ENCODE results near the gene PXDN.
A peak's percentile ranks its signal among the peaks of the same experiment; 100 is the strongest.
"Not testable (repeated sequence)": the region's sequence is repeated elsewhere in the genome, so short reads cannot be mapped to it uniquely, and the experiment has no call there.

PXDN gene

DNA sequence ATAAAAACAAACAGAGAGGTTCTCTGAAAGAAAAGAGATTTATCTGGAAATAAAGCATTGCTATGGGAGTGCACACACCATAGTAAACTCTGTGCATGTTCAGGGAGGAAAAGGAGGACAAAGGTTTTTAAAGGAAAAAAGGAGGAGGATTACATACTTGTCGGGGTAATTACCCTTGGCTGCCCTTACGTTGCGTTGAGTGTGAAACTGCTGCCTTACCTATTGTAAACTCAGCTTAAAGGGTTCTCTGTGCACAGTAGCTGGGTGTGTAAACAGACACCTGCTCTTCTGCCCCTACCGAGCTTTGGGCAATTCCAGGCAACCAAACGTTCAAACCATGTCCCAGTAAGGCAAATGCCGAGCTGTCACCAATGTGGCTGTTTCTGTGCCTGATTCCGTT, 29.6 kb upstream of the PXDN start:
- DNase-seq, result no peak

DNA sequence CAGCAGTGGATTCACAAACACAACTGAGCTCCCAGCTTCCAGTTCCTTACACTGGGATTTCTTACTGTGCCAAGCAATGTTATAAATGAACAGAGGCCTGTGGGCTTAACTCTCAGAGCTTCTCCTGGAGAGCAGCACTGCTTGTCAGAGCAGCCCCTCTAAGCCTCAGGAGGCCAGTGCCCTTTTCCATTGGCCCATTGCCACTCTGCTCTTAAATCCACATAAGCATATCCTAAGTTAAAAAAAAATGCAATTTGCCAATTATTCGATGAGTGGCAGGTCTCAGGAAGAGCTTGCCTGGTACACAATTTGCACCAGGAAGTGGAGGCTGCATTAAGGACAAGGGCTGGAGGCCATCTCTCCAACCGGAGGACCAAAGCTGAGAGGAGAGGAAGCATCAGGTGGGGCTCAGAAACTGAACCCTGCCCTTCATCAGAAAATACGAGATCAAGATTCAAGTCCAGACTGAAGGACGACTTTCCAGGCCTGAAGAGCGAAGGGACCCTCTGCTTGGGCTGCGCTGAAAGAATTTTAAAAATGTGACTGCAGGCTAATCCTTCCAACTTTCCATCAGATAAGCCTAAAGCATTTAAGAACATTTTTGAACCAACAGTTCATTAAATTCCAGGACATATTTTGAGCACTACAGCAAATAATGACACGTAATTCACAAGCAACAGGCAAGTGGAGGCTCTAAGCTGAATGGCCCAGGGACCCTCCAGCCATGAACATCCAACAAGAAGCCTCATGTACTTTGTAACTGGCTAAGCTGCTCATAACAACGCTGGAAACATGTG, 28.4 kb upstream of the PXDN start:
- DNase-seq, result no peak

DNA sequence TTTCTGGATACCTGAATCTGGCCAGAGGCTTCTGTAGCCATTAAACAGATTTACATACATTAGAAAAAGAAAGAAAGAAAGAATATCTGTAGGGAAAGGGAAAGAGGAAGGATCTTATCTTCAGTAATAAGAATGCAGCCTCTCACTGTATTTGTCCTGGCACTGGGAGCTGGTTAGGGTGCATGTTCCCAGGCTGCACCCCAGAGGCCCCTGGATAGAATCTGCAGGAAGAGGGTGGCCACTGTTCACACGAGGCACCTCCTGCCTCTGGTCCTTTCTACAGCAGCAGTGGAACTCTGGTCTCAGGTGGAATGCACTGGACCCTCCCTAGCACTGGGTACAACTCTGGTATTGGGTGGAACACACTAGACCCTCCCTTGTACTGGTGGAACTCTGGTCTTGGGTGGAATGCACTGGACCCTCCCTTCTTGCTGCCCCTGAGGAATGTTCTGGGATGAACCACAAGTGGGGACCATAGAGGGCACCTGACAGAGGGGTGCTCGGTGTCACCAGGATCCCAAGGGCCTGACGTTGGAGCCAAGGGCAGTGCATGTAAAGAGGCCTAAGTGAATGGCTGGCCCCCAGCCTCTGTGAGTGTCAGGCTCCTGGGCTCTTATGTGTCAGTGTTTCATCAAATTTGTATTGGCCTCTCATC, 27.4 kb upstream of the PXDN start:
- no peak for DNase-seq

DNA sequence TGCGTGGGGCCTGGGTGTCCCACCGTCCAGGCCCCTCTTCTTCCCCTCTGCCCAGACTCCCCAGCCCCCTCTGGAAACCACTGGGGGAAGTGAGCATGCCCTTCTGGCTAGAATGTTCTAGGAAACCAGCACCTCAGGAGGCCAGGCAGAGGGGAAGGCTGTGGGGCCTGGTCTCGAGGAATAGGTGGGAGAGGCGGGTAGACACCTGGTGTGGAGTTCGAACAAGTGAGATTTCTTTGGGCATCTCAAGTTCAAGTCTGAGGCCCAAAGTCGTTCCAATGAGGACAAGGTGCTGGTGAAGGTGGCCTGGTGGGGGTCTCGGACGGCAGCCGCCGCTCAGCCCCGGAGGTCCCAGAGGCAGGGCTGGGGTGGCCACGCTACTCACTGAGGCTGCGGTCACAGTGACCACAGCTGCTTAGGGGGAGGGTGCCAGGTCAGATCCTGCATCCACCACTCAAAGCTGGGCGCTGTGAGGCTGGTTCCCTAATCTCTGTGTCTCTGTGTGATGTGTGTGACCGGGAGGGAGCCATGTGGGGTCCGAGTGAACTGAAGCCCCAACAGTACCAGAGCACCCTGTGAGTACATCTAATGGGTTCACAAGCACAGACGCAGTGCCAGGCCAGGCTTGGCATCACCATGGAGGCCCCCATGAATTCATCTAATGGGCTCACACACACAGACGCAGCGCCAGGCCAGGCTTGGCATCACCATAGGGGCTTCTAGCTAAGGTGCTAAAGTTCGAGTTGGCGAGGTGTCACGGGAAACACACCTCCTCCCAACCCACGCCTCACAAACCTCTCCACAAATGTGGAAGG, 26.5 kb upstream of the PXDN start:
- DNase-seq, result no peak

DNA sequence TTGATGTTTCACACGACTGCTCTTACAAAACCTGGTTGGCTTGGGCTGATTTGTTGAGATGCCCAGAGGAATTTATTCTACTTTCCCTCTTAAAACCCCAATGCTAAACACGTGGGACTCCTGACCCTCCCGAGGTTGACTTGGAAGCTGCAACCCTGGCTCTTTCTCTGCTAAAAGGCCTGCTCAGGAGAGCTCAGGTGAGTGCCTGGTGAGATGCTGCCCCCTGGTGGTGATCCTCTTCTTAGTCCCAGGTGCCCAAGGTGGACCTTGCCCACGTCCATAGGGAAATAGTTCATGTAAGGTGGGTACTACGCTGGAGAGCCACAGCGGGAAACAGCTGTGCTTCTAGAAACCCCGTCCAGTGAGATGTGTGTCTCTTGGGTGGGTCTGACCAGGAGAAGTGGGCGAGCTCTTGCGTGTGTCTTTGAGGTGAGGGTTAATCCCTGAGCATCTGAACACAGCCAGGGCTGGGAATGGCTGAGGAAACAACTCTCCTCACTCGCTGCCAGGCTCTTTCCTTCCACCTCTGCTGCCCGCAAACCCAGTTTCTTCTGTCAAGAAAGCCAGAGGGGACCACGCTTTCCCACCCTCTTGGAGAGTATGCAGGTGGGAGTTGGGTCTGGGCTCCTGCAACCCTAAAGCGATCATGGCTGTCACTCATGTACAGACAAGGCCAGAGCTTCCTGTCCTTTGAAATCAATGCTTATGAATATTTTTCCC, 25.5 kb upstream of the PXDN start:
- DNase-seq, result peak; percentile 28 to 71

DNA sequence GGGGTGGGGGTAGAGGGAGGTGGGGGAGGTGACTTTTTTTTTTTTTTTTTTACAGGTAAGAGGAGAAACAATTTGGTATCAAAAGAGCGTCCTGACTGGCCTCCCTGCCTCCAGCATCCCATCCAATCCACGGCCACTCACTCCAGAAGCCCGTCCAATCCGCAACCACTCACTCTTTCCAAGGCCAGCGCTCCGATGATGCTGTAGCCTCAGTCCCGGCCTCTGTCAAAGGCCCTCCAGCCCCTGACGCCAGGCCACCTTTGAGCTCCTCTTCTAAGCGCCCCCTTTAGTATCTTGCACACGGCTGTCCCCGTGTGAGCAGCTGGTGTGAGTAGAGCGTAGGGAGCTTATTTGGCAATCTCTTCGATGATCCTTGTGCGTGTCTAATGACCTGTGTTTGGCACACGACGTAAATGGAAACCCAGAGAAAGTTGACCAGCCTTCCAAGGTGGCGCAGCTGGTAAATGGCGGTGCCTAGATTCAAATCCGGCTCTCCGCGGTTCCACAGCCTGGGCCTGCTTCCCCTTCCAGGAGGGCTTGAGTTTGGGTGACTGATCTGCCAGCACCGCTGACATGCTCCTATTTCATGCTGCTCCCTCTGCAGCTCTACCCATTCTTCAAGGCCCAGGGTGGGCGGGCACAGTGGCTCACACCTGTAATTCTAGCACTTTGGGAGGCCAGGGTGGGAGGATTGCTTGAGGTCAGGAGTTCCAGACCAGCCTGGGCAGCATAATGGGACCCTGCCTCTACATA, 23.8 kb upstream of the PXDN start:
- no peak for DNase-seq

DNA sequence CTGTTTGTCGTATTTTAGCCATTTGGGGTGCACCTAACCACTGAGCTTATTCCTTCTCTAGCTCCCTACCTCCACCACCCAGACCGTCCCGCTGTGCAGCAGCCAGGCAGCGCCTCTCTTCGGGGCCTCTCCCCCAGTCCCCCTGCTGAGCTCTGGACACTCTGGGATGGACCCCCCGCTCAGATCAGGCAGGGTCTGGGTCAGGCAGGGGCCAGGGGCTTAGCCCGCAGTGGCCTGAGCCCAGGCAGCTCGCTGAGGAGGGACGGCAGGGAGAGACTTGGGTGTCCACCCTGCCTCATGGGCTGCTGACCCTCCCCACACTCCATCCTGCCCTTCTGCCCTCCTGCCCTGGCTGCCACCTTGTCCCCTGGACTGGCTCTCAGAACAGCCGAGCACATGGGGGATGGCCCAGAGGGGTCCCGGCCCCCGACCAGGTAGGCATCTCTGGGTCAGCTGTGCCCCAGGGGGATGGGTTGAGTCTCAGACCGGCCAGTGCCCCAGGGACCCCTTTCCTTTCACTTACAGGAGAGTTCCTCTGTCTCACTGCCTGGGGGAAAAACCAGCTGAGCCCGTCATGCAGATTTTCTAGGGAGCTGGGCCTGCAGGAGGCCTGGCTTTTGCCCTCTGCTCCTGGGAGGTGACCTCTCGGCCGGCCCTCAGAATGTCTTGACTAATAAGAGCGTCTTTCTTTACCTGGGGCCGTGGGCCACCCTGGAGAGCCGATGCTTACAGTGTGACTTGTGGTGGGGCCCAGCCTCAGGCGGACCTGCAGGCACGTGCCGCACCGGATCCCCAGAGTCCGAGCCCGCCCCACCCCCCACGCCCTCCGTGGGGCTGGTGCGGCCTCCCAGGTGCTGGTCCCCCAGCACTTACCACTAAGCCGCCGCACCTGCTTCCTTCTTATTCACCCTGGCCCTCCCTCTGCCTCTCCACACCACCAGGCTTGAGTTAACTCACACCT, 22.8 kb upstream of the PXDN start:
- no peak for DNase-seq

DNA sequence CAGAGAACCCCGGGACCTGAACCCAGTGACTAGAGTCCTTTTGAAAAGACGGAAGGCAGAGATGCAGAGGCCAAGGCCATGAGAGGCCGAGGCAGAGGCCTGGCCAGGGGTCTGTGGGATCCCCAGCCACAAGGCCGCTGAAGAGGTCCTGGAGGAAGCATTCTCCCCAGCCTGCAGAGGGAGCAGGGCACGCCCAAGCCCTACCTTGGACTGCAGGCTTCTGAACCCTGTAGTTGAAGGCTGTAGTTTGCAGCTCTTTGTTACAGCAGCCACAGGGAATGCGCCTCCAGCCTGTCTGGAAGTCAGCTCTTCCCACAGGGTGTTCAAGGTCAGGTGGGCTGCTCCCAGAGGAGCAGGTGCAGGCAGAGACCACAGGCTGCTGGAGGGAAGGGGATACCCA, 22.1 kb upstream of the PXDN start:
- DNase-seq, result no peak

DNA sequence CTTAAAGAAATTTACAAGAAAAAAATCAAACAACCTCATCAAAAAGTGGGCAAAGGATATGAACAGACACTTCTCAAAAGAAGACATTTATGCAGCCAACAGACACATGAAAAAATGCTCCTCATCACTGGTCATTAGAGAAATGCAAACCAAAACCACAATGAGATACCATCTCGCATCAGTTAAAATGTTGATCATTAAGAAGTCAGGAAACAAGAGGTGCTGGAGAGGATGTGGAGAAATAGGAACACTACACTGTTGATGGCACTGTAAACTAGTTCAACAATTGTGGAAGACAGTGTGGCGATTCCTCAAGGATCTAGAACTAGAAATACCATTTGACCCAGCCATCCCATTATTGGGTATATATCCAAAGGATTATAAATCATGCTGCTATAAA, 20.9 kb upstream of the PXDN start:
- DNase-seq, result not testable (repeated sequence)

DNA sequence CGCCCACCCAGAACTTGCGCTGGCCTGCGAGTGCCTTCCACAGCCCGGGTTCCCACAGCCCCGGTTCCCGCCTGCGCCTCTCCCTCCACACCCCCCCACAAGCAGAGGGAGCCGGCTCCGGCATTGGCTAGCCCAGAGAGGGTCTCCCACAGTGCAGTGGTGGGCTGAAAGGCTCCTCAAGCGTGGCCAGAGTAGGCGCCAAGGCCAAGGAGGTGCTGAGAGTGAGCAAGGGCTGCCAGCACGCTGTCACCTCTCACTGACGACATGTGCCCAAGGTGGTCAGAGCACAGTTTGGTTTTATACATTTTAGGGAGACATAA, 15.3 kb upstream of the PXDN start:
- DNase-seq, result no peak

DNA sequence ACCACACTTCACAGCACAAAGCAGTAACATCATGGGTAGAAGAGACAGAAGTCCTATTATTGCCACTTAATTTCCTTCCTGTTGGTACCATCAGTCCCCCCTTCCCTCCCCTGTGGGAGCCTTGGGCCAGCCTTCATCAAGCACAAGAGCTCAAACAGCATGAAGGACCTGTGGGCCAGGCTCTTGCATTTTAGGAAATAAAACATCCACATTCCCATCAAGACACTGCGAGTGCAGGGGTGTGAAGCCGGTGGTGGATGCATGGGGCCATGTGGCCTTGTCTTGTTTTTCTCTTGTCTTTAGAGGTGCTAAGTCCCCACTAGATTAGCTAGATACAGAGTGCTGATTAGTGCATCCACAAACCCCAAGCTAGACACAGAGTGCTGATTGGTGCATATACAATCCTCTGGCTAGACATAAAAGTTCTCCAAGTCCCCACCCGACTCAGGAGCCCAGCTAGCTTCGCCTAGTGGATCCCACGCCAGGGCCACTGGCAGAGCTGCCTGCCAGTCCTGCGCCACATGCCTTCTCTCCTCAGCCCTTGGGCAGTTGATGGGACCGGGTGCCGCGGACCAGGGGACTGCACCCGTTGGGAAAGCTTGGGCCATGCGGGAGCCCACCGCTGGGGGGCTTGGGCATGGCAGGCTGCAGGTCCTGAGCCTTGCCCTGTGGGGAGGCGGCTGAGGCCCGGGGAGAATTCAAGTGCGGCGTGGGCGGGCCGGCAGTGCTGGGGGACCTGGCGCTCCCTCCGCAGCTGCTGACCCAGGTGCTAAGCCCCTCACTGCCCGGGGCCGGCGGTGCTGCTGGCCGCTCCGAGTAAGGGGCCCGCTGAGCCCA, 14.7 kb upstream of the PXDN start:
- DNase-seq, result no peak

DNA sequence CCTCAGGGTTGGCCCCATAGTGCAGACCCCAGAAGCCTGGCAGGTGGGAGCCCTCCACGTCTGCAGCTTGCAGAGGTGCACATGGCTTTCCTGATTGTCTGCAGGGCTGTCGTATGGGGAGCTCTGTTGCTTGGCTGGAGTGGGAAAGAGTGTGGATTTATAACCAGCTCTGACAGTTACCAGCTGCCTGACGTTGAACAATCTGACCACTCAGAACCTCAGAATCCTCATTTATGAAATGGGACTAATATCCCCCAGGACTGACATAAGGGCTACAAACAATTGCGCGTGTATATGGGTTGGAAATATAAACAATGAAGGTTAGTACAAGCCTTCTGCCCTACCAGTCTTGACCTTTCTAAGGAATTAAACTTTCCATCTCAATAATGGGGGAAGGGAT, 13.9 kb upstream of the PXDN start:
- DNase-seq, result no peak

DNA sequence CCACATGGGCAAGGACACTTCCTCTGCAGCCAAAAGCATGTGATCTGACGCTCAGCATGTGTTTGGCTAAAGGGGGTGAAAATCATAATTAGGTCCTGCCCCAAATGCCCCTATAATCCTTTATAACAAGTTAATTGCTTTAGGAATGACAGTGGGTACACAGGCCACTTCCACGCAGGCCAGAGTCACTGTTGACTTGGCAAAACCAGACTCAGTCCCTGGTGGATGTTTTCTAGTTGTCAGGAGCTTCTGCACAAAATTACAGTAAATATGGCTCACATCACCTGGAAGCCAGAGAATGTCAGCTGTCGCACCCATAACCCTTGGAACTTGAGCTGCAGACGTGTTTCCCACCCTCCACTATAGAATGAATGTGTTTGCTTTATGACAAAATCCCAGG, 13.3 kb upstream of the PXDN start:
- no peak for DNase-seq

DNA sequence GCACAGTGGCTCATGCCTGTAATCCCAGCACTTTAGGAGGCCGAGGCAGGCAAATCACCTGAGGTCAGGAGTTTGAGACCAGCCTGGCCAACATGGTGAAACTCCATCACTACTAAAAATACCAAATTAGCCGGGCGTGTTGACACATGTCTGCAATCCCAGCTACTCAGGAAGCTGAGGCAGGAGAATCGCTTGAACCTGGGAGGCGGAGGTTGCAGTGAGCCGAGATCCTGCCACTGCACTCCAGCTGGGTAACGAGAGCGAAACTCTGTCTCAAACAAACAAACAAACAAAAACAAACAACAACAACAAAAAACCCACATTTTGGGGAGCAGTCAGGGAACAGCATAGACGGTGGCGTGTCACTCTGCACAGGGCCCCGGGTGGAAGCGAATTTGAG, 12.8 kb upstream of the PXDN start:
- not testable (repeated sequence) for DNase-seq

DNA sequence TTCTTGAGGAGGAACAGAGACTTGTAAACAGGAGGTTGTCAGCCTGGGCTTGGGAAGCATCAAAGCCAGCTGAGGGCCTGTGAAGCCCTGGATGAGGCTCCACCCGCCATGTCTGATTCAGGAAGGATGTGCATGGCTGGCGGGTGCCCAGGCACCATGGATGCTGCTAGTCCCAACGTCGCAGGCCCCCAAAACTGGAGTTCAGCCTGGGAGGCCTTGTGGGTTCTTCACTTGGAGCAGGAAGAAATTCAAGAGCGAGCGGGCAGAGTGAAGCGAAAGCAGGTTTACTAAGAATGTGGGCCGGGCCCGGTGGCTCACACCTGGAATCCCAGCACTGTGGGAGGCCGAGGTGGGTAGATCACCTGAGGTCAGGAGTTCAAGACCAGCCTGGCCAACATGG, 12.1 kb upstream of the PXDN start:
- no peak for DNase-seq

DNA sequence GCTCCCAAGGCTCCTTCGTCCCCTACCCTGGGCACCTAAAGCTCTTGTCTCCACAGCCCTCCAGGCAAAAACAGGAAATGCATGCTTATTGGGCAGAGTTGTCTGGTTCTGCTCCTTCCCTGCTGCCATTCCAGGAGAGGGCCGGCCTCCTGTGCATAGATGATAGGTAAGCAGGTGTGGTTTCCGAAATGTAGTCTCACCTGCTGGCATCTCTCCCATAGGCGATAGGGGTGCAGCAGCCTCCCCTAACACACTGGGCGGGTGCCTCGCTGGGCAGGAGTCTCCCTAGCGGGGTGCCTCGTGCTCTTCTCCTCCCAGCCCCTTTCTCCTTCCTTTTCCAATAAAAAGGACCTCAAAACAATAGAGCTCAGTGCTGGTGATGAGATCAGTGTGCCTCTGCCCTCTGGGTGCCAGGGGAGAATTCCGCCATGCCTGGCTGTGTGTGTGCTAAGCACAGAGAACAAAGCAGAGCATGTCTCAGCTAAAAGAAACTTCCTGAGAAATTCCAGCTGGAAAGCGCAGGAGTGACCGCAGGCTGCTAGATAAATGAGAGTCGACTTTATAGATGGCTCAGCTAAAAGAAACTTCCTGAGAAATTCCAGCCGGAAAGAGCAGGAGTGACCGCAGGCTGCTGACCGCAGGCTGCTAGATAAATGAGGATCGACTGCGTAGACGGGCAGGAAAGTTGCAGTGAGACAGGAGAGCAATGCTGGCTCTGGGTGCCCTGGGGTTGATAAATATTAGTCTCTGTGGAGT, 11.3 kb upstream of the PXDN start:
- DNase-seq, result no peak

DNA sequence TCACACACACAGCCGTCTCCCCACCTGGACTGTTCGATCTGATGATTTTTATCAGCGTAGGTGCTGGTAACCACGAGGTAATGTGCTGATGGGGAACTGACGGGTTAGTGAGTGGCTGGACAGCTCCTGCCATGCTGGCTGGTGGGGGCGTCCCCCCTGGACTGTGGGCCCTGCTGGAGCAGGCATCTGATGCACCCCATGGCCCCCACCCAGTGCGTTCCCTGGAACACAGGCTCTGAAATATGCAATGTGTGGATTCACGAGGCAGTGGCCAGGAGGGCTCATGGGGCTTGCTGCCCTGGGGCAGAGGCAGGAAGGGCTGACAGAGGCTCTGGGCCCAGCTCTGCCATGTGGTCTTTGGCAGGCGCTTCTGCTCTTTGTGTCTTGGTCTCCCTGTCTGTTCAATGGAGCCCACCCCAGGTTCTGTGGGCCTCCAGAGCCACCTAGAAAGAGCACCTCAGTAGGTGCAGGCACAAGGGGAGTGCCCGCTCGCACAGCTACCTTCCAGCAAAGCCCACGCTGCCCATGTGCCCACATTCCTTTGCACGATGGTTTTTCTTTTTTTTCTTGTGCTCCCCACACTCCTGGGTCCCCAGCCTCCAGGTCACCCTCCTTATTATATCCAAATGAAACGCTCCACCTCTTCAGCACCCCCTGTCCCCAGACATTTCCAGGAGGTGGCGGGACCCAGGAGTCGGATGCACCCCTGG, 10.3 kb upstream of the PXDN start:
- no peak for DNase-seq

DNA sequence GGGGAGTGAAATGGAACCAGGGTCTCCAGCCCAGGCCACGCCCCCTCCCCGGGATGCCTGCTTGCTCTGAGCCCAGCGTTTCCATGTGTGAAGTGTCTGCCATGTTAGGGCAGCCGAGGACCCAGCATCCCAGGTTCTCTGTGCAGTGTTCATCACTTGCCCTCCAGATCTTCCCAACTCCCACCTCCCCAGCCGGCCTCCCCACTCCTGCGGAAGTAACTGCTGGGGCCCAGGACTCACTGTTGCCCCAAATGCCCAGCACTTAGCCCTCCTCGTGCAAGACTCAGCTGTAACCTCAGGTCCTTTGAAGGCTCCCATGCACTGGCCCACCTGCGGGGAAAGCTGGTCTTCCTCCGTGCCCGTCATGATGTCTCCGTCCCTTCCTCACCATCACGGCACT, 9.7 kb upstream of the PXDN start:
- no peak for DNase-seq

DNA sequence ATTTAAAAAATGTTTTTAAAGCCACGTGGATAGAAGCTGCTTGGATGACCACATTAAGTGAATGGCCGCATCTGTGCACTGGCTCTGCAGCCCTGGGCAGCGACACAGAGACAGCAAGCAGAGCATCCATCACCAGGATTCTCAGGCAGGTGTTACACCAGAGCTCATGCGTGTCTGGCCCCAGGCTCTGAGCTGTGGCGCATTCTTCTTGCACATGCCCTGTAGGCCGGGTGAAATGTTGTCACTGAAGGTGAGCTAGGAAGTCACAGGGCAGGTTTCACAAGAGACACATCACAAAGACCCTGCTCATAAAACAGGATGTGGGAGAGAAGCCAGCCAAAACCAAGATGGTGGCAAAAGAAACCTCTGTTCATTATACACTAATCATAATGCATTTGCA, 8.4 kb upstream of the PXDN start:
- no peak for DNase-seq

All from NCI-H1930 (cell line).